Activated CD4-positive, alpha-beta T cell treated with anti-CD3 and anti-CD28 coated beads for 36 hours (primary cell): ENCODE measurements around the gene VGLL3. TPM values are rescaled to one million over a fixed set of nuclear protein-coding genes. Genes with fewer than 3 reads are reported as not detected.
"Not testable (repeated sequence)": the region's sequence is repeated elsewhere in the genome, so short reads cannot be mapped to it uniquely, and the experiment has no call there.

Experiments
- ATAC-seq: fragments of 200-7000 bp; cut with Tn5 transposase; one replicate; pipeline ENCODE4 v1.10.0; 2021; ENCODE audit warnings: mild to moderate bottlenecking, moderate library complexity
- CTCF ChIA-PET: fragments of 350-600 bp; sonication (Branson Sonifier 250); formaldehyde crosslinking; loops from one replicate; lab custom pipeline; 2021; ENCODE audit warnings: antibody characterized with exemption; lab: Charles Lee
- POLR2A ChIA-PET: fragments of 350-600 bp; sonication (Branson Sonifier 250); formaldehyde crosslinking; loops from one replicate; lab custom pipeline; 2021; ENCODE audit warnings: antibody characterized with exemption, inconsistent platforms; lab: Charles Lee
- DNase-seq: peaks from one replicate; pipeline ENCODE4 v3.0.0-alpha.2; 2020
- H3K27ac Mint-ChIP-seq: one replicate; pipeline ENCODE4 v1.8.0; 2021; ENCODE audit warnings: mixed read lengths
- H3K27me3 Mint-ChIP-seq: one replicate; pipeline ENCODE4 v1.8.0; 2021; ENCODE audit warnings: mixed read lengths
- H3K36me3 Mint-ChIP-seq: one replicate; pipeline ENCODE4 v1.8.0; 2021; ENCODE audit warnings: low read depth, mixed read lengths
- H3K4me1 Mint-ChIP-seq: one replicate; pipeline ENCODE4 v1.8.0; 2021; ENCODE audit warnings: mixed read lengths
- H3K4me3 Mint-ChIP-seq: one replicate; pipeline ENCODE4 v1.8.0; 2021; ENCODE audit warnings: mild to moderate bottlenecking, moderate library complexity, mixed read lengths
- H3K9me3 Mint-ChIP-seq: one replicate; pipeline ENCODE4 v1.8.0; 2021; ENCODE audit warnings: low read depth, mixed read lengths
- intact Hi-C, 2 experiments: fragments of 100-400 bp; cut with DNase I in 1 of 2; cut with micrococcal nuclease in 1 of 2; formaldehyde crosslinking; loops; one replicate each; pipeline versions ENCODE4 v1.14.2 to v1.15.1; 2022 to 2024; cut with DNase I, micrococcal nuclease
- total RNA-seq, 2 experiments: library from RNA; stranded (reverse); gene quantifications; one replicate each; pipeline ENCODE4 v1.2.3, GENCODE V29; 2021

VGLL3 gene, protein sequence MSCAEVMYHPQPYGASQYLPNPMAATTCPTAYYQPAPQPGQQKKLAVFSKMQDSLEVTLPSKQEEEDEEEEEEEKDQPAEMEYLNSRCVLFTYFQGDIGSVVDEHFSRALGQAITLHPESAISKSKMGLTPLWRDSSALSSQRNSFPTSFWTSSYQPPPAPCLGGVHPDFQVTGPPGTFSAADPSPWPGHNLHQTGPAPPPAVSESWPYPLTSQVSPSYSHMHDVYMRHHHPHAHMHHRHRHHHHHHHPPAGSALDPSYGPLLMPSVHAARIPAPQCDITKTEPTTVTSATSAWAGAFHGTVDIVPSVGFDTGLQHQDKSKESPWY
- total RNA-seq, result not detected

- no peak within 1 kb of the TSS for H3K4me3 Mint-ChIP-seq
- CTCF ChIA-PET, result no interaction called here
- peak; percentile 14 for DNase-seq
Measured at GRCh38 chr3:86990734-86991481, at the start of gene VGLL3. Gene VGLL3, minus strand, starts transcription at chr3:86991149. Its CDS starts 406 bp downstream, at chr3:86990743.

GRCh38 chr3:87037652-87038051 is 46.7 kb upstream of the VGLL3 start:
- Mint-ChIP-seq H3K4me3 (no peak overlapping the region), H3K36me3 (no peaks in the 10 kb centered on the region), H3K9me3 (no peaks in the 10 kb centered on the region), H3K27ac (no peak overlapping the region), H3K27me3 (no peaks in the 10 kb centered on the region), H3K4me1 (no peaks in the 10 kb centered on the region)
- DNase-seq (no peak), ATAC-seq (no peak)
- ChIA-PET CTCF (no interaction called here), POLR2A (no interaction called here)
- intact Hi-C loops, result no loop called here

More at GRCh38 chr3:86990734-86991481, at the start of gene VGLL3:
- no peaks in the 10 kb centered on the region for H3K9me3 Mint-ChIP-seq
- ATAC-seq, result peak; percentile 60
- no peak within 1 kb of the TSS for H3K27ac Mint-ChIP-seq
- POLR2A ChIA-PET, result no interaction called here
- peaks cover 5% of the 10 kb centered on the region for H3K4me1 Mint-ChIP-seq
- H3K36me3 Mint-ChIP-seq, result no peaks in the 10 kb centered on the region
- H3K27me3 Mint-ChIP-seq, result peaks cover 23% of the 10 kb centered on the region
- intact Hi-C loops, result no loop called here

GRCh38 chr3:87036671-87037070 is 45.7 kb upstream of the VGLL3 start:
- H3K4me1 Mint-ChIP-seq, result no peaks in the 10 kb centered on the region
- POLR2A ChIA-PET, result no interaction called here
- no peaks in the 10 kb centered on the region for H3K27me3 Mint-ChIP-seq
- CTCF ChIA-PET, result no interaction called here
- peaks cover 2% of the 10 kb centered on the region for H3K9me3 Mint-ChIP-seq
- intact Hi-C loops, result no loop called here
- H3K4me3 Mint-ChIP-seq, result no peak overlapping the region
- H3K36me3 Mint-ChIP-seq, result no peaks in the 10 kb centered on the region
- no peak for ATAC-seq
- H3K27ac Mint-ChIP-seq, result no peak overlapping the region
- no peak for DNase-seq

DNA sequence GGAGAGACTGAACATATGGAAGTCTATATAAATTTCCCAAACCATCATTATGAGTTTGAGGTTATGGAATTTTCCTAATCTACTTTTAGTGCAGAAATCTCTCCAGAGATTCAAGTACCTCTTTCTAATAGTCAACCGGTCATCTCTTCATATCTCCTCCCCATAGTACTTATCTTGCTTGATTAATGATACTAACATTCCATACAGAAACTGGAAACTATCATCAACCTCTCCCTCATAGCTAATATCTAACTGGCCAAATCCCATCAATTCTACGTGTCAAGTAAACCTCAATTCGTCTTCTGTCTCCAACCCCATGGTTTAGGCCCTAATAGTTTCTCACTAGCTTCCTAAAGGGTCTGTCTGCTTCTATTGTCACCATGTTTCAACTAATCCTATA is 44.4 kb upstream of the VGLL3 start:
- H3K4me3 Mint-ChIP-seq, result no peak overlapping the region
- H3K36me3 Mint-ChIP-seq, result no peaks in the 10 kb centered on the region
- ChIA-PET CTCF (no interaction called here), POLR2A (no interaction called here)
- peaks cover 3% of the 10 kb centered on the region for H3K9me3 Mint-ChIP-seq
- H3K4me1 Mint-ChIP-seq, result no peaks in the 10 kb centered on the region
- DNase-seq, result no peak
- no peak for ATAC-seq
- H3K27ac Mint-ChIP-seq, result no peak overlapping the region
- intact Hi-C loops, result no loop called here
- no peaks in the 10 kb centered on the region for H3K27me3 Mint-ChIP-seq

DNA sequence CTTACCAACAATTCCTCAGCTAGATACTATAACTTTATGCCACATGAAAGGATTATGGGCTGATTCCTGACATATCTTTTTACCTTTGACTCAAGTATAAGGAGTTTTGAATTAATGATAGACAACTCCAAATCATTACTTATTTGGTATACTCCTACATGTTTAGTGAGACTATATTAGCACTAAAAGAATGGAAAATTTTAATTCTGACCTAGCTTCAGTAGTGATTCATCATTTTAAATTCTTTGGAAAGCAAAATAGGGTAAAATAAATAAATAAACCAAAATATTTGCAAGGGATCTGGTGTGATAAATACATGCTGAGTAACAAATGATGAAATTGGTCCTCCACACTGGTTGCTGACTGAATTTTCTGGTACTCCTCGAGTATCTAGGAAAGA is 42.3 kb upstream of the VGLL3 start:
- H3K4me1 Mint-ChIP-seq, result no peaks in the 10 kb centered on the region
- H3K27ac Mint-ChIP-seq, result no peak overlapping the region
- no peaks in the 10 kb centered on the region for H3K36me3 Mint-ChIP-seq
- H3K9me3 Mint-ChIP-seq, result peaks cover 3% of the 10 kb centered on the region
- POLR2A ChIA-PET, result no interaction called here
- ATAC-seq (no peak), DNase-seq (no peak)
- H3K4me3 Mint-ChIP-seq, result no peak overlapping the region
- no peaks in the 10 kb centered on the region for H3K27me3 Mint-ChIP-seq
- CTCF ChIA-PET, result no interaction called here
- intact Hi-C loops, result no loop called here

DNA sequence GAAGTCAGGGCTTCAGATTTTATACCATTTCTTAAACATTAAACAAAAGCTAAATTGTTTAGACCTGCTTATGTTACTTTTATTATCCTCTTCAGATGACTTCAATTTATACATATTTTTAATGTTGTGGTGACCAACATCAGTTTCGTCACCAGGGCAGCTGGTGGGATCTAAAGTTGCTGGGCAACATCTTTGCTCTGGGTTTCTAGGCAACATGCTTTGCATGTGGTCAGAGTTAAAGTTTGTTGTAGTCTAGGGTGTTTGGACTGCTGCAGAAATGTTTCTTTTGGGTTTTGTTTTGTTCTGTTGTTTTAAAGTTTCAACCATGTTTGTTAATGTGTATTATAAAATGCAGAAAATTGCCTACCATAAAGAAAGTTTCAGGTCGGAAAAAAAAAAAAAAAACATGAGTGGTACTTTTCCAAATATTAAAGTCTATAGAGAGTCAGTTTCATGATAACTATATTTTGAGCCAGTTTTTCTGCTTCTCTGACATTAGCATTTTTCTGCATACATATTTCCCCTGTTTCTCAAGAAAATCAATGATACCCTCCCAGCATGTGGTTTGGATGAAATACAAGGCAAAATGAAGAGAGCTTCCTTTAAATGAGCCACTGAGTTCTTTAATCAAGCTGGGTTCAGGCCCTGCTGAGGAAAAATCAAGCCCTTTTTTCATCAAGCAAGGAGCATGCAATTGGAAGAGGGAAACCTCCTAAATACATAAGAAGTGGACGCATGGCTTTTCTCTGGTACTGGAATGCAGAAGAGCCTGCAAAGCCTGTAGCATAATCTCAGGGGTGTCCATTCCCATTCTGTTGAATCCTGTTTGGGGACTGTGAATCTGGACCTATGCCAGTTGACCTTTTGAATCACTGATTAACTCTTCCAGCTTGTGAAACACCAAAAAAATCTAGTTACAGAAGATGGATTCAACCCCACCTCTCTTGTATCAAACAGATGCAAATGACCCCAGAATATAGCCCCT is 35.0 kb upstream of the VGLL3 start:
- ChIA-PET POLR2A (no interaction called here), CTCF (interaction anchor here (0.6 kb wide), 1 partner anchor 295 kb away, joined by 4 read pairs; no protein-coding TSS in a partner anchor)
- intact Hi-C loops, result no loop called here
- Mint-ChIP-seq H3K27me3 (no peaks in the 10 kb centered on the region), H3K9me3 (peaks cover 9% of the 10 kb centered on the region), H3K4me1 (no peaks in the 10 kb centered on the region), H3K36me3 (no peaks in the 10 kb centered on the region), H3K27ac (no peak overlapping the region), H3K4me3 (no peak overlapping the region)
- ATAC-seq (no peak), DNase-seq (no peak)

- ATAC-seq, H3K4me3 Mint-ChIP-seq, H3K27ac Mint-ChIP-seq, DNase-seq, H3K27me3 Mint-ChIP-seq, CTCF ChIA-PET, intact Hi-C loops, POLR2A ChIA-PET, H3K36me3 Mint-ChIP-seq, H3K4me1 Mint-ChIP-seq: not testable (repeated sequence)
- H3K9me3 Mint-ChIP-seq, result peaks cover 10% of the 10 kb centered on the region
Measured at GRCh38 chr3:87017370-87017769, 26.4 kb upstream of the VGLL3 start.

DNA sequence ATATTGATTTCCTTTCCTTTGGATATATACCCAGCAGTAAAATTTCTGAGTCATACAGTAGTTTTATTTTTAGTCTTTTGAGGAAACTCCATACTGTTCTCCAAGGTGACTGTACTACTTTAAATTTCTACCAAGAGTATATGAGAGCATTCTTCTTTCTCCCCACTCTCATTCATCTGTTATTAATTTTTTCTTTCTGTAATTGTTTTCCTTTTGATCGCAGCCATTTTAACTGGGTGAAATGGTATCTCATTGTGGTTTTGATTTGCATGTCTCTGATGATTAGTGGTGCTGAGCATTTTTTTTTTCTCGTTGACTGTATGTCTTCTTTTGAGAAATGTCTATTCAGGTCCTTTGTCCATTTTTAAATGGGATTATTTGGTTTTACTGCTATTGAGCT is 18.3 kb upstream of the VGLL3 start:
- Mint-ChIP-seq H3K36me3 (no peaks in the 10 kb centered on the region), H3K9me3 (peaks cover 6% of the 10 kb centered on the region), H3K4me3 (no peak overlapping the region), H3K27ac (no peak overlapping the region), H3K4me1 (no peaks in the 10 kb centered on the region), H3K27me3 (no peaks in the 10 kb centered on the region)
- ATAC-seq (no peak), DNase-seq (no peak)
- ChIA-PET POLR2A (no interaction called here), CTCF (no interaction called here)
- intact Hi-C loops, result no loop called here

GRCh38 chr3:87006844-87007439 is 16.0 kb upstream of the VGLL3 start:
- CTCF ChIA-PET, result no interaction called here
- ATAC-seq, result no peak
- intact Hi-C loops, result no loop called here
- DNase-seq, result no peak
- Mint-ChIP-seq H3K27me3 (no peaks in the 10 kb centered on the region), H3K9me3 (peaks cover 6% of the 10 kb centered on the region), H3K4me3 (no peak overlapping the region), H3K27ac (no peak overlapping the region), H3K36me3 (no peaks in the 10 kb centered on the region), H3K4me1 (no peaks in the 10 kb centered on the region)
- POLR2A ChIA-PET, result no interaction called here

DNA sequence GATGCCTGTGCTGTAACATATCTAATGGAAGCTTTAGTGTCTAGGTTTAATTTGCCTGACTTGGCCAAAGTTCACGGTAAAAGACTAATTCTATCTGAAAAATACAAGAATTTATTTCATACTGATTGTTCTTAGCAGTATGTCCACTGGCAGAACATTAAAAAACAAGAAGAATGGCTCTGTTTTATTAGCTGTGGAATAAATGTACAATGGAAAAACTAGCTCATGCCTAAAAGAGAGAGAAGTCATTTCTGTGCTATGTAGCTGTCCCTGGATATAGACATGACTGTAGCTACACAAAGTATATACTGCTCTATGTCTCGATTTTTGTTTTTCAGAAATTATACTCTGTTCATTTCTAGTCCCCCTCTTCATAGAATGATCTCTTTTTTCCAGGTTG is 13.9 kb upstream of the VGLL3 start:
- intact Hi-C loops, result no loop called here
- H3K4me1 Mint-ChIP-seq, result no peaks in the 10 kb centered on the region
- peaks cover 6% of the 10 kb centered on the region for H3K9me3 Mint-ChIP-seq
- no peak overlapping the region for H3K27ac Mint-ChIP-seq
- DNase-seq (no peak), ATAC-seq (no peak)
- POLR2A ChIA-PET, result no interaction called here
- no peaks in the 10 kb centered on the region for H3K27me3 Mint-ChIP-seq
- no peaks in the 10 kb centered on the region for H3K36me3 Mint-ChIP-seq
- H3K4me3 Mint-ChIP-seq, result no peak overlapping the region
- CTCF ChIA-PET, result no interaction called here

GRCh38 chr3:87002346-87002745 is 11.4 kb upstream of the VGLL3 start:
- CTCF ChIA-PET, result no interaction called here
- H3K4me1 Mint-ChIP-seq, result no peaks in the 10 kb centered on the region

More at GRCh38 chr3:87002346-87002745, 11.4 kb upstream of the VGLL3 start:
- ATAC-seq (no peak), DNase-seq (no peak)
- Mint-ChIP-seq H3K4me3 (no peak overlapping the region), H3K27me3 (no peaks in the 10 kb centered on the region), H3K36me3 (no peaks in the 10 kb centered on the region), H3K9me3 (no peaks in the 10 kb centered on the region), H3K27ac (no peak overlapping the region)
- POLR2A ChIA-PET, result no interaction called here
- intact Hi-C loops, result no loop called here
